GM21786 (cell line): ENCODE results near the gene BSG.
"Not testable (repeated sequence)": the region's sequence is repeated elsewhere in the genome, so short reads cannot be mapped to it uniquely, and the experiment has no call there.

Source experiments
- ATAC-seq: cut with Tn5 transposase; IDR thresholded peaks from one replicate; pipeline ENCODE4 v1.9.1; 2021; ENCODE audit not compliant: unreplicated experiment

Gene BSG

DNA sequence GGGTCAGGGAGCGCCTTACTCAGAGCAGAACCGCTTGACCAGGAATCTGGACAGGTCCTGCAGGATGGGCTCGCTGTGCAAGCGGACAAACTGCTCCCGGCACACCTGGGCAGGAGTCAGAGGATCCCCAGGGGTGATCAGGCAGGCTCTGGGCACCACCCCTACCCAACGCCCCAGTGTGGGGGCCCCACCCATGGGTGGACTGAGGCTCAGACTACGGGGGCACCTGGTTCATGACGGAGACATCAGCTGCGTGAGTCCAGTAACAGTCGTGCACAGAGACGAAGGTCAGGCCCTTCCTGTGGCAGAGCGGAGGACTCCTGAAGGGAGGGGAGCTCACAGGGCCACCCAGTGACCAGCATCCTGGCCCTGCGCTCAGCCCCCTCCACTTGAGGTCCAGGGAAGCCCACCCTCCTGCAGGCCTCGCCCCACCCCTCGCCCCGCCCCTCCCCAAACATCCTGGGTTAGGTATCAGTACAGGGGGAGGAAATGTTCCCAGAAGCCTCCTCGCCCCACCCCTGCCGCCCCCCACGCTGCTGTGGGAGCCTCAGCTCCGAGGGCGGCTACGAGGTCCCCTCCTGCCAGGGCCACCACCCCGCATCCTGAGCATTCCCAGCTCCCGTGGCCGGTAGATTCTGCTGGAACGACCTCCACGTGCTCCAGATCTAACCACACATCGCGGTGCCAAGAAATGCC is 45.3 kb downstream of the BSG start:
- no peak for ATAC-seq

- no peak for ATAC-seq
These were observed 45.8 kb downstream of the BSG start for GRCh38 chr19:618247-618619.

- ATAC-seq, result no peak
These were observed 46.4 kb downstream of the BSG start for GRCh38 chr19:618674-619285.

GRCh38 chr19:619286-620002 is 47.0 kb downstream of the BSG start:
- ATAC-seq, result no peak

DNA sequence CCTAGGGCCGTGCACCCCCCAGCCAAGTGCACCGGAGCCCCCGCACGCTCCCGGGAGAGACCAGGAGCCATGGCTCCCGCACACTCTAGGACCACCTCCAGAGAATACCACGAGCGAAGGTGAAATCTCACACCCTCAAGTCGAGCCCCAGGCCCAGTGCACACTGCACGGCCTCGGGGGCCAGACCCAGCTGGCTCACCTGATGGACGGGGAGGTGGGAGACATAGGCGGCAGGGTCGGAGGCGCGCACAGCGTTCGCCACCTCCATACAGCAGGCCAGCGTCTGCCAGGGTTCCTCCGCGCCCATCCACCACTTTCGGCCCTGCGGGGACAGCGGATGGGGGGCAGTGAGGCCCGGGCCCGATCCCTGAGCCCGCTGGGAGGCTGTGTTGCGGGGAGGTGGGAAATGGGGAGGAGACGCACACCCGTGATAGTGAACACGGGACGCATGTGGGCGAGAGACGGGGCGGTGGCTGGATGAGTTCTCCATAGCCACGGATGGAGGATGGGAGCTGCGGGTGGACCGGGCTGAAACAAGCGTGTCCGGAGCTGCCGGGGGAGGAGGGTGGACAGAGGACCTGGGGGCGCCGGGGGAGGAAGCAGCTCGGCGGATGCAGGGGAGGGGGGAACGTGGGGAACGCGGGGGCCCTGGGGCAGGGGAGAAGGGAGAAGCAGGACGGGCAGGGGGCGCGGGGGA is 47.9 kb downstream of the BSG start:
- ATAC-seq, result no peak

DNA sequence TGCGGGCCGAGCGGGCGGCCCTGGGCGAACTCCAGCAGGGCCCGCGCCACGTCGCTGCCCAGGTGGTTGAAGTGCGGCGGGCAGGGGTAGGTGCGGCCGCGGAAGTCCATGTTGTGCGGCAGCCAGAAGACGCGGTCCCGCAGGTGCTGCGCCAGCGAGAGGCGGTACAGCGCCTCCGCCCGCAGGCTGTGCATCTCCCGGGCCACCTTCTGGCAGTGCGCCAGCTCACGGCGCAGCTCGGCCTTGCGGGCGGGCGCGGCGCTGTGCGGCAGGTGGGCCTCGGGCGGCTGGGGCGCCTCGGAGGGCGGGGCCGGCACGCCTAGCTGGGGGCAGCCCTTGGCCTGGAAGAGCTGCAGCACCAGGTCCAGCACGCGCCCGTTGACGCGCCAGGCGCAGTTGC is 48.8 kb downstream of the BSG start:
- not testable (repeated sequence) for ATAC-seq

DNA sequence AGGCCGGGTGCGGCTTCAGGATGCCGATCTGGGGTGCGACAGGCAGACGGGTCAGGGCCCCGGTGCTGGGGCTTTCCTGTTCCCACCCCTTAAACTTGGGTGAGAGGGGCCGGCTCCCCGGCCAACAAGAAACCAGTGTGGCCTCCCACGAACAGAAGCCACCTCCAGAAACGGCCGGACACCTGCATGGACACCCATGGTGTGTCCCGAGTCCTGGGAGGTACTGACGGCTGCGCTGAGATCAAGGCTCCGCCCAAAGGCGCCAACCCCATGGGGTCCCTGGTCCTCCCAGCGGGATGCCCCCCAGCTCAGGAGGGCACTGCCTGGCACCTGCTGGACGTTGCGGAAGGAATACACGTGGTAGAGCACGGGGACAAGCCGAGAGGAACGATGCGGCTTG is 49.4 kb downstream of the BSG start:
- ATAC-seq, result no peak

- no peak for ATAC-seq
These were observed 50.3 kb downstream of the BSG start for GRCh38 chr19:622666-623065.

DNA sequence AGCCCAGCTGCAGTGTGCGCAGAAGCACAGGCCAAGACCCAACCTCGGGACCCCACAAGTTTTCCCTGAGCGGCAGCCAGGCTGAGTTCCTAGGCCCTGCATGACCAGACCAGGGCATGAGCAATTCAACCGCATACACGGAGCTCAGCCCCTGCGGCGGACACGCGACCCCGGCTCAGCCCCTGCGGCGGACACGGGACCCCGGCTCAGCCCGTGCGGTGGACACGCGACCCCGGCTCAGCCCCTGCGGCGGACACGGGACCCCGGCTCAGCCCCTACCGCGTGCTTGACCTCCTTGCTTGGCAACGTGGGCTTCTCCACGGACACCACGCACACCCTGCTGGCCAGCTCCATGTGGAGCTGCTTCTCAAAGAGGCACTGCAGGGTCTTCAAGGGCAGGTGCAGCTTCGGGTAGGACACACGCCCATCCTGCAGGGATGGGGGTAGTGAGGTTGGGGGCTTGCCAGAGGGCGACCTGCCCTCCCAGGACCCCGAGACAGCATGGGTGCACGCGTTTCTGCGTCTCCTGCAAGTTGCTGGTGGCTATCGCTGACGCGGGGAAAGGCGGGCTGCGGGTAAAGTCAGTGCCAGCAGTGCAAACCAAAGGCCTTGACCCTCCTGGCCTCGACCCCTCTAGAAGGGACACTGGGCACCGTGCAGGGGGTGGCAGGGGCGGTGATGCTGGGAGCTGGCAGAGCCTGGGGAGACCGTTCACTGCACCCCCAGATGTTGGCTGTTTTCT is 51.0 kb downstream of the BSG start:
- ATAC-seq, result no peak

- no peak for ATAC-seq
These were observed 51.6 kb downstream of the BSG start for GRCh38 chr19:623974-624373.

DNA sequence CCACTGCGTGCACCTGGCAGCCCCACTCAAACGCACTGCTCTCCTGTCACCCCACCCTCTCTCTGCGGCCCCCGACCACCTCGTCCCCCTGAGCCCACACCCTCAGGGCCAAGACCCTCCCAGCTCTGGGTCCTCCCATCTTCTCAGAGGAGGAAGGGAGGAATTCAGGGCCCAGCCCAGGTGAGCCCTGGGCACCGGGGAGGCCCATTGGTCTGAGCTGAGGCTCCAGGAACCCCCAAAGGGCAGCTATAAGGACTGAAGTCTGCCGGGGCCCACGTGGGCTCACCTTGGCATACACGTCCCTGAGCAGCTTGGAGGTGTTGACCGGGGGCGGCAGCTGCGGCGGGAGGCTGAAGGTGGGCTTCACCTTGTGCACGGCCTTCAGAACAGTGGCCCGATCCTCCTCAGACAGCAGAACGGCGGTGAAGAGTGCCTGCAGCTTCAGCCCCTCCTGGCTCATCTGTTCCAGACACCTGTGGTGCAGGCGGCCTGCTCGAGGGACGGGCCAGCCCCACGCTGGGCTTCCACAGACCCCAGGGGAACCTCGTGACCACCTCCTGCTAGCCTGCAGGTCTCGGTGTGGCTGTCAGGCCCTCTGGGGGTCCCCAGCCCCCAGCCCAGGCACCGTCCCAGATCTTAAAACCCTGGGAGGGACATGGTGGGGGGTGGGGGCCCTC is 52.2 kb downstream of the BSG start:
- no peak for ATAC-seq

DNA sequence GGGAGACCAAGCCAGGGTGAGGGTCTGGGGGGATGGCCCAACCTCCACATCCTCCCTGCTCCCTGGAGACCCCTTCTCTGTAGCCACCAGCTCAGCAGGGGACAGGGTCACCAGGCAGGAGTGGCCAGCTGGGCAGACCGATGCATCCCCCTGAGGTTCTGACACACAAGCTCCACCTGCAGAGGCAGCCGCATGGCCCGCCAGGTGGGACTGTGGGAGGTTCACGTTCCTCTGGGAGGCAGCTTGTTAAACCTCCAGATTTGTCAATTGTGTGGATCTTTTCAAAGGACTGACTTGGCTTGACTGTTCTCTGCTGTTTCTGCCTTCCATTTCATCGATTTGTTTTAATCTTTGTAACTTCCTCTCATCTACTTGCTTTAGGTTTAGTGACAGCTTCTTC is 52.9 kb downstream of the BSG start:
- no peak for ATAC-seq

GRCh38 chr19:626566-626965 is 54.2 kb downstream of the BSG start:
- ATAC-seq, result not testable (repeated sequence)

GRCh38 chr19:628168-628567 is 55.8 kb downstream of the BSG start:
- no peak for ATAC-seq

GRCh38 chr19:629515-629914 is 57.1 kb downstream of the BSG start:
- ATAC-seq, result not testable (repeated sequence)

- no peak for ATAC-seq
These were observed 57.7 kb downstream of the BSG start for GRCh38 chr19:629961-630714.

DNA sequence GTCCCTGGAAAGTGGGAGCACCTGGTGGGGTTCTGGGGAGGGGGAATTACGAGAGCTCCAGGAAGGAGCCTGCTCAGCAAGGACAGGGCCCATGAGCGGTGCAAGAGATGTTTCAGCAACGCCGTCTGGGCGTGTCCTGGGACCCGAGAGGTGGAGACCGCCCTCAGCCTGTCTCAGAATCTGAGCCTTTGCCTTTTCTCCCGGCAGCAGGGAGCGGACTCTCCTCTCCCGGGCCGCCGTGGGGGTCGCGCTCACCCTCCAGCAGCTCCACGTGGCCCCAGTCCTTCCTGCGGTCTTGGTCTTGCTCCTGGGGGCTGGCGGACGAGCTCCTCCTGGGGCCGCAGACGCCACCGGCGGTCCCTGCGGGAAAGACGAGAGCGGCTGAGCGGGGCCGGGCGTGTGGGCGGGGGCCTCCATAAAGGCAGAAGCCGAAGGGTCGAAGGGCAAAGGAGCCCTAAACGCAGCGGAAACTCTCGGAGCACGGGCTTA is 60.2 kb downstream of the BSG start:
- peak; percentile 7 for ATAC-seq
